ENCODE data around the gene HERPUD2. TPM values are rescaled to one million over a fixed set of nuclear protein-coding genes. Genes with fewer than 3 reads are reported as not detected.

Gene HERPUD2
- total and polyA plus RNA-seq, 2 experiments from 2014 or later = 25.5 to 28.0 TPM

- Histone ChIP-seq H3K36me3 (replicated peaks; ENCODE audit: insufficient read depth, low read depth) (no peaks in the 10 kb centered on the region), H3K4me3 (no peak overlapping the region), H3K9me3 (ENCODE audit: low read depth) (no peaks in the 10 kb centered on the region), H3K4me1 (ENCODE audit: insufficient read depth) (peaks cover 17% of the 10 kb centered on the region), H2AFZ (no peak overlapping the region), H3K27me3 (no peaks in the 10 kb centered on the region), H3K4me2 (no peak overlapping the region), H4K20me1 (ENCODE audit: insufficient read depth, poor library complexity, severe bottlenecking) (no peaks in the 10 kb centered on the region), H3K9me2 (replicated peaks; ENCODE audit: insufficient read depth) (no peaks in the 10 kb centered on the region), H3K79me2 (no peaks in the 10 kb centered on the region), H3K27ac (no peak overlapping the region)
- 90% methylated on average over 10 of the region's 10 CpGs for WGBS (ENCODE audit: low lambda C conversion rate, missing lambda C conversion rate)
- no peak for DNase-seq (ENCODE audit: low spot score)
- TF ChIP-seq EZH2phosphoT487 (IDR thresholded peaks at IDR 0.05; ENCODE audit: low read depth, severe bottlenecking, unreplicated experiment) = no peak
- no peak for TF ChIP-seq EZH2 (IDR thresholded peaks at IDR 0.05; ENCODE audit: borderline replicate concordance)
- TF ChIP-seq, protein P1, sequence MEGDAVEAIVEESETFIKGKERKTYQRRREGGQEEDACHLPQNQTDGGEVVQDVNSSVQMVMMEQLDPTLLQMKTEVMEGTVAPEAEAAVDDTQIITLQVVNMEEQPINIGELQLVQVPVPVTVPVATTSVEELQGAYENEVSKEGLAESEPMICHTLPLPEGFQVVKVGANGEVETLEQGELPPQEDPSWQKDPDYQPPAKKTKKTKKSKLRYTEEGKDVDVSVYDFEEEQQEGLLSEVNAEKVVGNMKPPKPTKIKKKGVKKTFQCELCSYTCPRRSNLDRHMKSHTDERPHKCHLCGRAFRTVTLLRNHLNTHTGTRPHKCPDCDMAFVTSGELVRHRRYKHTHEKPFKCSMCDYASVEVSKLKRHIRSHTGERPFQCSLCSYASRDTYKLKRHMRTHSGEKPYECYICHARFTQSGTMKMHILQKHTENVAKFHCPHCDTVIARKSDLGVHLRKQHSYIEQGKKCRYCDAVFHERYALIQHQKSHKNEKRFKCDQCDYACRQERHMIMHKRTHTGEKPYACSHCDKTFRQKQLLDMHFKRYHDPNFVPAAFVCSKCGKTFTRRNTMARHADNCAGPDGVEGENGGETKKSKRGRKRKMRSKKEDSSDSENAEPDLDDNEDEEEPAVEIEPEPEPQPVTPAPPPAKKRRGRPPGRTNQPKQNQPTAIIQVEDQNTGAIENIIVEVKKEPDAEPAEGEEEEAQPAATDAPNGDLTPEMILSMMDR (IDR thresholded peaks at IDR 0.05; ENCODE audit: poor library complexity) = no peak
These were observed 30.3 kb upstream of the HERPUD2 start for GRCh38 chr7:35725280-35725680.

DNA sequence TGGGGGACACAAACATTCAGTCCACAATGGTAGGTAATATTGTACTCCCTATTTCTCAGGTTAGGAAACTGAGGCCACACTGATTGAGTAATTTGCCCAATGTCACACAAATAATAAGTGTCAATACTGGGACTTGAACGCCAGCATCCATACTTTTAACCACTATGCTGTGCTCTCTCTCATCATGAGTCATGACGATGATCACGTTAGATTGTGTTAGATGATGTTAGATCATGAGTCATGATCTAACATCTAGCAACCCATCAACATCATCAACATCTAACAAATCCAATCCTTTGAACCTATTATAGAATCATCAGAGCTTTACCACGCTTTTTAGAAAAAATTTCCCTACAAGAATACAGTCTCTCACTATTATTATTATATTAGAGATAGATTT is 28.1 kb upstream of the HERPUD2 start:
- WGBS (ENCODE audit: low lambda C conversion rate, missing lambda C conversion rate) = 93% methylated on average over 4 of the region's 4 CpGs
- Histone ChIP-seq H3K9me2 (replicated peaks; ENCODE audit: insufficient read depth) (no peaks in the 10 kb centered on the region), H3K27me3 (no peaks in the 10 kb centered on the region), H3K36me3 (replicated peaks; ENCODE audit: insufficient read depth, low read depth) (no peaks in the 10 kb centered on the region), H3K79me2 (no peaks in the 10 kb centered on the region), H3K4me1 (ENCODE audit: insufficient read depth) (peaks cover 8% of the 10 kb centered on the region), H3K4me2 (no peak overlapping the region), H3K9me3 (ENCODE audit: low read depth) (no peaks in the 10 kb centered on the region), H3K27ac (no peak overlapping the region), H3K4me3 (no peak overlapping the region), H4K20me1 (ENCODE audit: insufficient read depth, poor library complexity, severe bottlenecking) (no peaks in the 10 kb centered on the region), H2AFZ (no peak overlapping the region)
- TF ChIP-seq, protein P1 (IDR thresholded peaks at IDR 0.05; ENCODE audit: poor library complexity) = no peak
- TF ChIP-seq EZH2phosphoT487 (IDR thresholded peaks at IDR 0.05; ENCODE audit: low read depth, severe bottlenecking, unreplicated experiment) = no peak
- no peak for TF ChIP-seq EZH2 (IDR thresholded peaks at IDR 0.05; ENCODE audit: borderline replicate concordance)
- no peak for DNase-seq (ENCODE audit: low spot score)

GRCh38 chr7:35722054-35722849 is 27.3 kb upstream of the HERPUD2 start:
- H4K20me1 ChIP-seq (ENCODE audit: insufficient read depth, poor library complexity, severe bottlenecking) = no peaks in the 10 kb centered on the region
- no peaks in the 10 kb centered on the region for H3K27me3 ChIP-seq
- H3K79me2 ChIP-seq = no peaks in the 10 kb centered on the region
- H3K27ac ChIP-seq = no peak overlapping the region
- no peaks in the 10 kb centered on the region for H3K9me3 ChIP-seq (ENCODE audit: low read depth)
- H3K4me2 ChIP-seq = no peak overlapping the region
- no peaks in the 10 kb centered on the region for H3K36me3 ChIP-seq (replicated peaks; ENCODE audit: insufficient read depth, low read depth)
- 63% methylated on average over 7 of the region's 7 CpGs for WGBS (ENCODE audit: low lambda C conversion rate, missing lambda C conversion rate)
- no peaks in the 10 kb centered on the region for H3K9me2 ChIP-seq (replicated peaks; ENCODE audit: insufficient read depth)
- peaks cover 12% of the 10 kb centered on the region for H3K4me1 ChIP-seq (ENCODE audit: insufficient read depth)
- no peak overlapping the region for H3K4me3 ChIP-seq
- no peak for DNase-seq (ENCODE audit: low spot score)
- no peak overlapping the region for H2AFZ ChIP-seq
- TF ChIP-seq, protein P1 (IDR thresholded peaks at IDR 0.05; ENCODE audit: poor library complexity) = no peak
- TF ChIP-seq EZH2 (IDR thresholded peaks at IDR 0.05; ENCODE audit: borderline replicate concordance) (no peak), EZH2phosphoT487 (IDR thresholded peaks at IDR 0.05; ENCODE audit: low read depth, severe bottlenecking, unreplicated experiment) (no peak)

Measured in hepatocyte (in vitro differentiated cells).